OCI-LY1 (cell line): ENCODE data around the gene TMEM229A.
"Not testable (repeated sequence)": the region's sequence is repeated elsewhere in the genome, so short reads cannot be mapped to it uniquely, and the experiment has no call there.

Source experiments
- H2AFZ ChIP-seq: fragments of 200-600 bp; sonication (generic), shearing (Covaris generic); 2 replicates; pipeline ENCODE4 v1.6.0; 2014; ENCODE audit warnings: antibody characterized with exemption, mild to moderate bottlenecking, low read length
- H3F3A ChIP-seq: fragments of 200-600 bp; sonication (generic), shearing (Covaris generic); 2 replicates; pipeline ENCODE4 v1.6.0; 2014; ENCODE audit warnings: mild to moderate bottlenecking, antibody characterized with exemption, low read length, moderate library complexity; ENCODE audit not compliant: insufficient read depth
- H3K27ac ChIP-seq: fragments of 200-600 bp; sonication (generic); 2 replicates; pipeline ENCODE4 v1.5.1; 2014; ENCODE audit warnings: low read length, mixed run types, mild to moderate bottlenecking, low read depth; ENCODE audit not compliant: poor library complexity, severe bottlenecking
- H3K27me3 ChIP-seq: fragments of 200-600 bp; sonication (generic); 2 replicates; pipeline ENCODE4 v1.6.0; 2014; ENCODE audit warnings: antibody characterized with exemption, mild to moderate bottlenecking, low read length, moderate library complexity; ENCODE audit not compliant: insufficient read depth
- H3K36me3 ChIP-seq: fragments of 200-600 bp; sonication (generic); 2 replicates; pipeline ENCODE4 v1.6.1; 2014; ENCODE audit warnings: mild to moderate bottlenecking, antibody characterized with exemption, low read length, moderate library complexity, mixed read lengths; ENCODE audit not compliant: insufficient read depth
- H3K4me1 ChIP-seq: fragments of 200-600 bp; sonication (generic); 2 replicates; pipeline ENCODE4 v1.5.1; 2014; ENCODE audit warnings: mild to moderate bottlenecking, low read length, moderate library complexity; ENCODE audit not compliant: insufficient read depth, severe bottlenecking
- H3K4me2 ChIP-seq: fragments of 200-600 bp; sonication (generic), shearing (Covaris generic); 2 replicates; pipeline ENCODE4 v1.6.1; 2014; ENCODE audit warnings: low read length
- H3K4me3 ChIP-seq: fragments of 200-600 bp; sonication (generic); 2 replicates; pipeline ENCODE4 v1.5.1; 2014; ENCODE audit warnings: low read length, low read depth, mild to moderate bottlenecking, mixed read lengths; ENCODE audit not compliant: poor library complexity, severe bottlenecking
- H3K79me2 ChIP-seq: fragments of 200-600 bp; shearing (Covaris generic); 2 replicates; pipeline ENCODE4 v1.6.1; 2016; ENCODE audit warnings: mixed run types, low read length, mixed read lengths; ENCODE audit not compliant: insufficient read depth
- H3K9ac ChIP-seq: fragments of 200-600 bp; sonication (generic), shearing (Covaris generic); 2 replicates; pipeline ENCODE4 v1.6.1; 2014; ENCODE audit warnings: mild to moderate bottlenecking, low read length, mixed read lengths
- H3K9me2 ChIP-seq: fragments of 200-600 bp; sonication (generic), shearing (Covaris generic); 2 replicates; pipeline ENCODE4 v1.6.1; 2014; ENCODE audit warnings: low read depth, mild to moderate bottlenecking, low read length, mixed read lengths
- H3K9me3 ChIP-seq: fragments of 200-600 bp; shearing (Covaris generic); 2 replicates; pipeline ENCODE4 v1.6.1; 2014; ENCODE audit warnings: low read length, mixed read lengths
- H4K20me1 ChIP-seq: fragments of 200-600 bp; sonication (generic), shearing (Covaris generic); 2 replicates; pipeline ENCODE4 v1.6.0; 2016; ENCODE audit warnings: mild to moderate bottlenecking, low read length; ENCODE audit not compliant: insufficient read depth
- EZH2 ChIP-seq: fragments of 200-600 bp; sonication (generic), shearing (Covaris generic); IDR thresholded peaks from 2 replicates; pipeline ENCODE4 v1.8.0; 2017; ENCODE audit warnings: borderline replicate concordance, mixed run types, mild to moderate bottlenecking, antibody characterized with exemption, low read length, moderate library complexity, mixed read lengths
- TF ChIP-seq, protein P1 (sequence below): fragments of 200-600 bp; sonication (generic), shearing (Covaris generic); IDR thresholded peaks from 2 replicates; pipeline ENCODE4 v1.5.1; 2017; ENCODE audit warnings: mild to moderate bottlenecking, antibody characterized with exemption, low read length, moderate library complexity, mixed read lengths

Gene TMEM229A

DNA sequence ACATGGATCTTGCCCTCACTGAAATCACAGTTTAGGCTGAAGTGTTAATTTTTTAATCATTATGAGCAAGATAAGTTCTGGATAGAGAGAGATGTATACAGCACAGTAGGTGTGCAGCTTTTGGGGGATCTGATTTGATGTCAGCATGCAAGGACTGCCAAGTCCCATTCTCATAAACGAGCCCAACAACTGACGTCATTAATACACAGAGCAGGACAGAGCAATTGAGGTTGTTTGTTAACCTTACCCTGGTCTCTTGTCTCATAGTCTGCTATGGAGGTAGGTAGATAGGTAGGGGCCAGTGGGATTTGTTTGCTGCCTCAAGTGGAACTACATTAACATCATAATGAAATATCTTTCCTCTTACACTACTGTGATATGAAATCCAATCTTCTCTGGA, 8.6 kb upstream of the TMEM229A start:
- H3K36me3 ChIP-seq, result no peaks in the 10 kb centered on the region
- TF ChIP-seq, protein P1, sequence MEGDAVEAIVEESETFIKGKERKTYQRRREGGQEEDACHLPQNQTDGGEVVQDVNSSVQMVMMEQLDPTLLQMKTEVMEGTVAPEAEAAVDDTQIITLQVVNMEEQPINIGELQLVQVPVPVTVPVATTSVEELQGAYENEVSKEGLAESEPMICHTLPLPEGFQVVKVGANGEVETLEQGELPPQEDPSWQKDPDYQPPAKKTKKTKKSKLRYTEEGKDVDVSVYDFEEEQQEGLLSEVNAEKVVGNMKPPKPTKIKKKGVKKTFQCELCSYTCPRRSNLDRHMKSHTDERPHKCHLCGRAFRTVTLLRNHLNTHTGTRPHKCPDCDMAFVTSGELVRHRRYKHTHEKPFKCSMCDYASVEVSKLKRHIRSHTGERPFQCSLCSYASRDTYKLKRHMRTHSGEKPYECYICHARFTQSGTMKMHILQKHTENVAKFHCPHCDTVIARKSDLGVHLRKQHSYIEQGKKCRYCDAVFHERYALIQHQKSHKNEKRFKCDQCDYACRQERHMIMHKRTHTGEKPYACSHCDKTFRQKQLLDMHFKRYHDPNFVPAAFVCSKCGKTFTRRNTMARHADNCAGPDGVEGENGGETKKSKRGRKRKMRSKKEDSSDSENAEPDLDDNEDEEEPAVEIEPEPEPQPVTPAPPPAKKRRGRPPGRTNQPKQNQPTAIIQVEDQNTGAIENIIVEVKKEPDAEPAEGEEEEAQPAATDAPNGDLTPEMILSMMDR, result no peak
- no peak for TF ChIP-seq EZH2
- no peak overlapping the region for H3K9ac ChIP-seq
- no peaks in the 10 kb centered on the region for H3K9me2 ChIP-seq
- H3K27ac ChIP-seq, result no peak overlapping the region
- no peaks in the 10 kb centered on the region for H3F3A ChIP-seq
- H3K4me1 ChIP-seq, result no peaks in the 10 kb centered on the region
- no peaks in the 10 kb centered on the region for H3K79me2 ChIP-seq
- H4K20me1 ChIP-seq, result no peaks in the 10 kb centered on the region
- H3K27me3 ChIP-seq, result no peaks in the 10 kb centered on the region
- H3K4me3 ChIP-seq, result no peak overlapping the region
- H2AFZ ChIP-seq, result no peak overlapping the region
- no peak overlapping the region for H3K4me2 ChIP-seq
- H3K9me3 ChIP-seq, result no peaks in the 10 kb centered on the region

DNA sequence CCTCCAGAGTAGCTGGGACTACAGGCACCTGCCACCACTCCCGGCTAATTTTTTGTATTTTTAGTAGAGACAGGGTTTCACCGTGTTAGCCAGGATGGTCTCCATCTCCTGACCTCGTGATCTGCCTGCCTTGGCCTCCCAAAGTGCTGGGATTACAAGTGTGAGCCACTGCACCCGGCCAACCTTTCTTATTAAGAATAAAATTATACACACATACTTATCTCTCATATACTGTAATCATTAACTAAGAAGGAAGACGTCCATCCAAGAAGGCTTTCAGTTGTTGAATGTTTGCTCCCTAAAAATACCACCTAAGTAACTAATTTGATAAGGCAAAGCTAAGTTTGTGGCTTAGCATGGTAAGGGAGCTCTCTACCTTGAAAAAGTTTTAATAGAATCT, 5.0 kb upstream of the TMEM229A start:
- not testable (repeated sequence) for H3K4me1 ChIP-seq, H3K9ac ChIP-seq, H3K27ac ChIP-seq, H3K9me2 ChIP-seq, H3K36me3 ChIP-seq, H3K27me3 ChIP-seq, H3F3A ChIP-seq, H3K4me3 ChIP-seq, H3K9me3 ChIP-seq, H3K79me2 ChIP-seq, H2AFZ ChIP-seq, H3K4me2 ChIP-seq, H4K20me1 ChIP-seq

DNA sequence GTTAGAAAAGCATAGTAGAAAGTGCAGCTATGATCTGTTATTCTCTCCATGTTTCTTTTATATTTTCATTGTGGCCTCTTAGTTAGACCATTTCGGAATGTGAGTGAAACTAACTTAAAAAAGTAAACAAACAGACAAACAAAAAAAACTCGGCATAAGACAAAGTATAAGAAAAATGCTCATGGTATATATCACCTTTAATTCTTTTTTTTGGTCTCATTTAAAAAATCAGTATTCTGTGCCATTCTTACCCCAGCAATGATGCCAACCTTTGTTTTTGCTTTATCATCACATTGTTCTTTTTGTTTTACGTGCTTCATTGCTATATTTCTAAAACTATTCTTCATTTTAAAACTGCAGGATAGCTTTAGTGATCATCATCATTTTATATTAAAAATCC, 2.8 kb upstream of the TMEM229A start:
- no peaks in the 10 kb centered on the region for H3K9me2 ChIP-seq
- no peaks in the 10 kb centered on the region for H3K9me3 ChIP-seq
- H3K79me2 ChIP-seq, result no peaks in the 10 kb centered on the region
- H4K20me1 ChIP-seq, result no peaks in the 10 kb centered on the region
- H2AFZ ChIP-seq, result no peak overlapping the region
- H3K4me1 ChIP-seq, result no peaks in the 10 kb centered on the region
- H3K9ac ChIP-seq, result no peak overlapping the region
- no peak overlapping the region for H3K4me3 ChIP-seq
- H3F3A ChIP-seq, result no peaks in the 10 kb centered on the region
- no peaks in the 10 kb centered on the region for H3K36me3 ChIP-seq
- H3K27me3 ChIP-seq, result no peaks in the 10 kb centered on the region
- TF ChIP-seq, protein P1, result no peak
- no peak for TF ChIP-seq EZH2
- no peak overlapping the region for H3K27ac ChIP-seq
- H3K4me2 ChIP-seq, result no peak overlapping the region

DNA sequence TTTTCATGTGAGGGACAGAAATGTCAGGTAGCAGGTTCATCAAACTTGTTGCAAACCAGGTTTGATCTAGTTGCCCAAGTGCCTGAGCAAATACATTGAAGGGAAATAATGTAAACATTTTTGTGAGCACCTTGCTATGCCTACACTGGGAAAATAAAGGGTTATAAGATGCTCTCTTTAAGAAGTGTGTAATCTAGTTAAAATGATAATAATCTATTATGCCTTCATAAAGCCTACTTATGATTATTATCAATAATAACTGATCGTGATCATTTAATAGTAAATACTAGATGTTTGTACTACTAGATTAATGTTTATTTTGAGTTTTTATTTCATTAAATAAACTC, 1.9 kb upstream of the TMEM229A start:
- Histone ChIP-seq H3K27ac (no peak overlapping the region), H3K9me3 (no peaks in the 10 kb centered on the region), H3K4me1 (no peaks in the 10 kb centered on the region), H4K20me1 (no peaks in the 10 kb centered on the region), H3K36me3 (no peaks in the 10 kb centered on the region), H3K4me3 (no peak overlapping the region), H3K4me2 (no peak overlapping the region), H2AFZ (no peak overlapping the region), H3K9me2 (no peaks in the 10 kb centered on the region), H3K9ac (no peak overlapping the region), H3F3A (no peaks in the 10 kb centered on the region), H3K79me2 (no peaks in the 10 kb centered on the region), H3K27me3 (no peaks in the 10 kb centered on the region)
- no peak for TF ChIP-seq EZH2
- TF ChIP-seq, protein P1, result no peak
